Esophagus squamous epithelium (tissue), 4 donors: Measurements from ENCODE around the gene CAPN1.

ENCODE experiments used
- CTCF ChIP-seq, 6 experiments: fragments of 450-650 bp in 4 of 6; fragments of 200-600 bp in 2 of 6; sonication (generic) in 2 of 6; IDR thresholded peaks; one replicate each; pipeline ENCODE4 v1.5.1; 2016 to 2019; ENCODE audit warnings: antibody characterized with exemption in 6 of 6, mild to moderate bottlenecking in 4 of 6, moderate library complexity in 4 of 6
- POLR2A ChIP-seq, 4 donors: fragments of 450-650 bp; IDR thresholded peaks; one replicate each; pipeline ENCODE4 v1.6.1; 2017; ENCODE audit warnings: antibody characterized with exemption in 4 of 4, mild to moderate bottlenecking in 4 of 4, moderate library complexity in 3 of 4

DNA sequence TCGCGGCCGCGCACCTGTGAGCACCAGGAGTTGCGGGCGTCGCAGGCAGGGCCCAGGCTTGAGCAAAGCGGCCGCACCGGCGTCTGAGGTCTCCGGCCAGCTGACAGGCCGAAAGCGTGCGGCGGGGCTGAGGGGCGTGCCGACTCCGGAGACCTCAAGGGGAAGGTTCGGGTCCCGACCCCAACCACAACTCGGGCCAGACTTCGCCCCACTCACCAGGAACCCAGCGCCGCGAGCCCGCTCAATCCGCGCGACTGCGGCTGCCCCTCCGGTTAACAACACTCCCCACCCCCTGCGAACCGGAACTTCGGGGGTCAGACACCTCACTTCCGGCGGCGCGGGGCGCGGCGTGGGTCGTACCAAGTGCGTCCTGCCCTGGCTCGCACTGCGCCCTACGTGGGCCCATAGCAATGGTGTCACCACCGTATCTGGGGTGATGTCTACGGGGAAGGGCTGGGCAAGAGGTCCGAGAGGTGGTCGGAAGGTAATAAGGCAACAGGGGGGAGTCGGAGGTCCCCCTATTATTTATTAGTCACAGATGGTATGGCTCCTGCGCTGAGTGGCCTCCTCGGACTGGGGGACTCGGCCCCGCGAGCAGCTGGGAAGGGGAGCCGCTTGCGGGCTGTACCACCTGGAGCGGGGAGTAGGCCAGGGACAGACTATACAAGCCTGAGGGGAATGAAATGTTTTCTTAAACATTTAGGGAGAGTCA lies 47.3 kb upstream of the CAPN1 start, which contains the start of gene SYVN1:
- TF ChIP-seq CTCF (IDR thresholded peaks at IDR 0.05), result peak in 2 of 6 experiments; percentile 4 to 8
- TF ChIP-seq POLR2A (IDR thresholded peaks at IDR 0.05), result peak in 3 of 4 donors; percentile 89 to 98 (median 96)
